ENCODE results near the gene PDZK1. TPM values are rescaled to one million over a fixed set of nuclear protein-coding genes. Genes with fewer than 3 reads are reported as not detected.
A peak's percentile ranks its signal among the peaks of the same experiment; 100 is the strongest.

Gene PDZK1
- total and polyA plus RNA-seq, 2 experiments from 2014 or later = 0.73 TPM; not detected in 1

DNA sequence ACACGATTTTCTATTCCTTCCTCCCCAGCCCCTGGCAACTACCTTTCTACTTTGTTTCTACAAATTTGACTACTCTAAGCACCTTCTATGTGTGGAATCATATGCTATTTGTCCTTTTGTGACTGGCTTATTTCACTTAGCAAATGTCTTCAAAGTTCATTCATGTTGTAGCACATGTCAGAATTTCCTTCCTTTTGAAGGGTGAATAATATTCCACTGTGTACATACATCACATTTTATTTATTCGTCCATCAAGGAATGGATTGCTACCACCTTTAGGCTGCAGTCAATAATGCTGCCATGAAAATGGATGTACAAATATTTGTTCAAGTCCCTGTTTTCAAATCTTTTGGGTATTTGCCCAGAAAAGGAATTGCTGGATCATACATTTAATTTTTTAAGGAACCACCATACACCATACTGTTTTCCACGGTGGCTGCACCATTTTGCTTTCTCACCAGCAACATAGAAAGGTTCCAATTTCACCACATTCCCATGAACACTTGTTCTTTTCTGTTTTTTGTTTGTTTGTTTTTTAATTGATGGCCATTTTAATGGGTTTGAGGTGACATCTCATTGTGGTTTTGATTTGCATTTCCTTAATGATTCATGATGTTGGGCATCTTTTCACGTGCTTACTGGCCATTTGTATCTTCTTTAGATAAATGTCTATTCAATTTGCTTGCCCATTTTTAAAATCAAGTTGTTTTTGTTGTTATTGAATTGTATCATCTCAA, 3.3 kb upstream of the PDZK1 start (continued):
- TF ChIP-seq, protein P1, sequence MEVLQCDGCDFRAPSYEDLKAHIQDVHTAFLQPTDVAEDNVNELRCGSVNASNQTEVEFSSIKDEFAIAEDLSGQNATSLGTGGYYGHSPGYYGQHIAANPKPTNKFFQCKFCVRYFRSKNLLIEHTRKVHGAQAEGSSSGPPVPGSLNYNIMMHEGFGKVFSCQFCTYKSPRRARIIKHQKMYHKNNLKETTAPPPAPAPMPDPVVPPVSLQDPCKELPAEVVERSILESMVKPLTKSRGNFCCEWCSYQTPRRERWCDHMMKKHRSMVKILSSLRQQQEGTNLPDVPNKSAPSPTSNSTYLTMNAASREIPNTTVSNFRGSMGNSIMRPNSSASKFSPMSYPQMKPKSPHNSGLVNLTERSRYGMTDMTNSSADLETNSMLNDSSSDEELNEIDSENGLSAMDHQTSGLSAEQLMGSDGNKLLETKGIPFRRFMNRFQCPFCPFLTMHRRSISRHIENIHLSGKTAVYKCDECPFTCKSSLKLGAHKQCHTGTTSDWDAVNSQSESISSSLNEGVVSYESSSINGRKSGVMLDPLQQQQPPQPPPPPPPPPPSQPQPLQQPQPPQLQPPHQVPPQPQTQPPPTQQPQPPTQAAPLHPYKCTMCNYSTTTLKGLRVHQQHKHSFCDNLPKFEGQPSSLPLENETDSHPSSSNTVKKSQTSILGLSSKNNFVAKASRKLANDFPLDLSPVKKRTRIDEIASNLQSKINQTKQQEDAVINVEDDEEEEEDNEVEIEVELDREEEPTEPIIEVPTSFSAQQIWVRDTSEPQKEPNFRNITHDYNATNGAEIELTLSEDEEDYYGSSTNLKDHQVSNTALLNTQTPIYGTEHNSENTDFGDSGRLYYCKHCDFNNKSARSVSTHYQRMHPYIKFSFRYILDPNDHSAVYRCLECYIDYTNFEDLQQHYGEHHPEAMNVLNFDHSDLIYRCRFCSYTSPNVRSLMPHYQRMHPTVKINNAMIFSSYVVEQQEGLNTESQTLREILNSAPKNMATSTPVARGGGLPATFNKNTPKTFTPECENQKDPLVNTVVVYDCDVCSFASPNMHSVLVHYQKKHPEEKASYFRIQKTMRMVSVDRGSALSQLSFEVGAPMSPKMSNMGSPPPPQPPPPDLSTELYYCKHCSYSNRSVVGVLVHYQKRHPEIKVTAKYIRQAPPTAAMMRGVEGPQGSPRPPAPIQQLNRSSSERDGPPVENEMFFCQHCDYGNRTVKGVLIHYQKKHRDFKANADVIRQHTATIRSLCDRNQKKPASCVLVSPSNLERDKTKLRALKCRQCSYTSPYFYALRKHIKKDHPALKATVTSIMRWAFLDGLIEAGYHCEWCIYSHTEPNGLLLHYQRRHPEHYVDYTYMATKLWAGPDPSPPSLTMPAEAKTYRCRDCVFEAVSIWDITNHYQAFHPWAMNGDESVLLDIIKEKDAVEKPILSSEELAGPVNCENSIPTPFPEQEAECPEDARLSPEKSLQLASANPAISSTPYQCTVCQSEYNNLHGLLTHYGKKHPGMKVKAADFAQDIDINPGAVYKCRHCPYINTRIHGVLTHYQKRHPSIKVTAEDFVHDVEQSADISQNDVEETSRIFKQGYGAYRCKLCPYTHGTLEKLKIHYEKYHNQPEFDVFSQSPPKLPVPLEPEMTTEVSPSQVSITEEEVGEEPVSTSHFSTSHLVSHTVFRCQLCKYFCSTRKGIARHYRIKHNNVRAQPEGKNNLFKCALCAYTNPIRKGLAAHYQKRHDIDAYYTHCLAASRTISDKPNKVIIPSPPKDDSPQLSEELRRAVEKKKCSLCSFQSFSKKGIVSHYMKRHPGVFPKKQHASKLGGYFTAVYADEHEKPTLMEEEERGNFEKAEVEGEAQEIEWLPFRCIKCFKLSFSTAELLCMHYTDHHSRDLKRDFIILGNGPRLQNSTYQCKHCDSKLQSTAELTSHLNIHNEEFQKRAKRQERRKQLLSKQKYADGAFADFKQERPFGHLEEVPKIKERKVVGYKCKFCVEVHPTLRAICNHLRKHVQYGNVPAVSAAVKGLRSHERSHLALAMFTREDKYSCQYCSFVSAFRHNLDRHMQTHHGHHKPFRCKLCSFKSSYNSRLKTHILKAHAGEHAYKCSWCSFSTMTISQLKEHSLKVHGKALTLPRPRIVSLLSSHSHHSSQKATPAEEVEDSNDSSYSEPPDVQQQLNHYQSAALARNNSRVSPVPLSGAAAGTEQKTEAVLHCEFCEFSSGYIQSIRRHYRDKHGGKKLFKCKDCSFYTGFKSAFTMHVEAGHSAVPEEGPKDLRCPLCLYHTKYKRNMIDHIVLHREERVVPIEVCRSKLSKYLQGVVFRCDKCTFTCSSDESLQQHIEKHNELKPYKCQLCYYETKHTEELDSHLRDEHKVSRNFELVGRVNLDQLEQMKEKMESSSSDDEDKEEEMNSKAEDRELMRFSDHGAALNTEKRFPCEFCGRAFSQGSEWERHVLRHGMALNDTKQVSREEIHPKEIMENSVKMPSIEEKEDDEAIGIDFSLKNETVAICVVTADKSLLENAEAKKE (CRISPR knock-in tag; IDR thresholded peaks at IDR 0.05) = no peak
- no peak for TF ChIP-seq ZNF114 (CRISPR knock-in tag; IDR thresholded peaks at IDR 0.05)

DNA sequence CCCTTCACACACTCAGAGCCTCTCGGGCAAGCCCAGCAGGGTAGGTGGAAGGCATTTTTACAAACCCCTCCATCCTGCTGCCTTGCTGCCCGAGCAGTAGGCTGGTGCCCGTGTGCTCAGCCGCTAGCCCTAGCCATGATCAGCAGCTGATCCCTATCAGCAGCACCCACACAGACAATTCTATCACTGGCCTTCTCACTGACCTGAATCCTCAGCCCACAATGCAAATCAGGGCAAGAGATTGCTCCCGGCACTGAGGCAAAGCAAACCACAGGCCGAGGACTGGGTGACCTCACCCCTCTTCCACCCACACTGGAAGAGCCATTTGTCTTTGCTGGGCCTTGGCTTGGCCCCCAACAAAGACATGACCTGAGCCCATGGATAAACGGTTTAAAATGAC, 895 bp upstream of the PDZK1 start:
- Histone ChIP-seq H3K9me2 (ENCODE audit: insufficient read depth) (0 out of 2 replicates have a peak, but pooled peaks cover 3% of the 10 kb centered on the region), H3F3A (replicated peaks; ENCODE audit: low read depth) (no peaks in the 10 kb centered on the region), H2AFZ (peak overlapping the region; percentile 85), H3K27ac (ENCODE audit: low read depth) (no peak overlapping the region), H3K36me3 (ENCODE audit: insufficient read depth) (no peaks in the 10 kb centered on the region), H4K20me1 (replicated peaks; ENCODE audit: insufficient read depth) (no peaks in the 10 kb centered on the region), H3K4me3 (no peak overlapping the region), H3K27me3 (ENCODE audit: insufficient read depth) (no peaks in the 10 kb centered on the region), H3K4me2 (no peak overlapping the region), H3K79me2 (replicated peaks; ENCODE audit: insufficient read depth) (no peaks in the 10 kb centered on the region), H3K4me1 (ENCODE audit: insufficient read depth) (no peaks in the 10 kb centered on the region)
- TF ChIP-seq NANOG (IDR thresholded peaks at IDR 0.05; ENCODE audit: borderline replicate concordance) (no peak), ZNF331 (CRISPR knock-in tag; IDR thresholded peaks at IDR 0.05; ENCODE audit: low read depth) (no peak)
- TF ChIP-seq, protein P2, sequence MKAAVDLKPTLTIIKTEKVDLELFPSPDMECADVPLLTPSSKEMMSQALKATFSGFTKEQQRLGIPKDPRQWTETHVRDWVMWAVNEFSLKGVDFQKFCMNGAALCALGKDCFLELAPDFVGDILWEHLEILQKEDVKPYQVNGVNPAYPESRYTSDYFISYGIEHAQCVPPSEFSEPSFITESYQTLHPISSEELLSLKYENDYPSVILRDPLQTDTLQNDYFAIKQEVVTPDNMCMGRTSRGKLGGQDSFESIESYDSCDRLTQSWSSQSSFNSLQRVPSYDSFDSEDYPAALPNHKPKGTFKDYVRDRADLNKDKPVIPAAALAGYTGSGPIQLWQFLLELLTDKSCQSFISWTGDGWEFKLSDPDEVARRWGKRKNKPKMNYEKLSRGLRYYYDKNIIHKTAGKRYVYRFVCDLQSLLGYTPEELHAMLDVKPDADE (IDR thresholded peaks at IDR 0.05) = no peak
- Mint-ChIP-seq H3K4me3 (no peak overlapping the region), H3K27ac (0 out of 2 replicates have a peak overlapping the region, but pooled peaks have one; percentile 19), H3K27me3 (ENCODE audit: insufficient read depth, low read depth, poor library complexity) (peaks cover 7% of the 10 kb centered on the region), H3K36me3 (ENCODE audit: low read depth) (no peaks in the 10 kb centered on the region), H3K9me3 (no peaks in the 10 kb centered on the region), H3K4me1 (peaks cover 17% of the 10 kb centered on the region)
- DNase-seq (ENCODE audit: low spot score) (no peak), ATAC-seq (peak; percentile 56)
